Erythroblast (primary cell): Measurements from ENCODE around the gene GABARAPL1.

Source experiments
- DNase-seq, 2 experiments: peaks; one replicate each; lab custom pipeline; 2025; lab: John Stamatoyannopoulos, UW
- GATA1 ChIP-seq: IDR thresholded peaks from 2 replicates; pipeline ENCODE4 v1.6.1; 2011; ENCODE audit warnings: low read depth, mild to moderate bottlenecking, control low read depth, low read length, moderate library complexity
- POLR2A ChIP-seq: IDR thresholded peaks from 2 replicates; pipeline ENCODE4 v1.6.1; 2011; ENCODE audit warnings: mild to moderate bottlenecking, low read length

GABARAPL1 gene

GRCh38 chr12:10212739-10213131, at the start of gene GABARAPL1:
Gene GABARAPL1, plus strand, starts transcription at chr12:10212877. Its CDS starts 253 bp downstream, at chr12:10213130.
- TF ChIP-seq POLR2A (peak; percentile 12), GATA1 (no peak)
- DNase-seq, result peak; percentile 83 to 94

GRCh38 chr12:10163084-10163483, 49.6 kb upstream of the GABARAPL1 start:
- TF ChIP-seq POLR2A (no peak), GATA1 (no peak)
- DNase-seq, result no peak

- DNase-seq, result no peak
- TF ChIP-seq POLR2A (no peak), GATA1 (no peak)
These were observed 47.3 kb upstream of the GABARAPL1 start for GRCh38 chr12:10165421-10165820.

- TF ChIP-seq POLR2A (no peak), GATA1 (no peak)
- no peak for DNase-seq
These were observed 45.1 kb upstream of the GABARAPL1 start for GRCh38 chr12:10167599-10167998.

GRCh38 chr12:10169104-10169503, 43.6 kb upstream of the GABARAPL1 start:
- no peak for DNase-seq
- TF ChIP-seq POLR2A (no peak), GATA1 (no peak)

GRCh38 chr12:10170216-10170615, 42.5 kb upstream of the GABARAPL1 start:
- TF ChIP-seq GATA1, result no peak
- TF ChIP-seq POLR2A, result no peak
- no peak for DNase-seq

- no peak for DNase-seq
These were observed 40.5 kb upstream of the GABARAPL1 start, which contains the start of gene OLR1 for GRCh38 chr12:10171973-10172728. Gene OLR1, minus strand, starts transcription at chr12:10172132. Its CDS starts 55 bp downstream, at chr12:10172077.

GRCh38 chr12:10174986-10175614, 37.6 kb upstream of the GABARAPL1 start:
- no peak for DNase-seq

More at GRCh38 chr12:10171973-10172728, 40.5 kb upstream of the GABARAPL1 start, which contains the start of gene OLR1:
- TF ChIP-seq GATA1 (no peak), POLR2A (no peak)

GRCh38 chr12:10175846-10176636, 36.6 kb upstream of the GABARAPL1 start:
- TF ChIP-seq GATA1, result no peak
- TF ChIP-seq POLR2A, result no peak
- no peak for DNase-seq

More at GRCh38 chr12:10174986-10175614, 37.6 kb upstream of the GABARAPL1 start:
- TF ChIP-seq POLR2A, result no peak
- no peak for TF ChIP-seq GATA1

- no peak for TF ChIP-seq GATA1
- no peak for TF ChIP-seq POLR2A
- no peak for DNase-seq
These were observed 33.9 kb upstream of the GABARAPL1 start, which contains the start of gene TMEM52B for GRCh38 chr12:10178821-10179220. Gene TMEM52B, plus strand, starts transcription at chr12:10179032. Its CDS starts 543 bp downstream, at chr12:10179575.

- no peak for DNase-seq
- no peak for TF ChIP-seq GATA1
- TF ChIP-seq POLR2A, result no peak
These were observed 32.9 kb upstream of the GABARAPL1 start for GRCh38 chr12:10179776-10180181.

GRCh38 chr12:10182354-10183049, 30.2 kb upstream of the GABARAPL1 start:
- peak in 1 of 2 experiments; percentile 2 for DNase-seq
- TF ChIP-seq GATA1 (no peak), POLR2A (no peak)

GRCh38 chr12:10184261-10184843, 28.3 kb upstream of the GABARAPL1 start:
- no peak for DNase-seq
- no peak for TF ChIP-seq GATA1
- TF ChIP-seq POLR2A, result no peak
